Stimulated activated CD8-positive, alpha-beta memory T cell treated with anti-CD3 and anti-CD28 coated beads, Interleukin-4, amount 100 ng/mL, for 1 hour (primary cell): Measurements from ENCODE around the gene MAGI1.

Source experiments
- DNase-seq, 2 donors: peaks; one replicate each; pipeline ENCODE4 v3.0.0-alpha.2; 2020; ENCODE audit warnings: low read depth in 2 of 2, low spot score in 1 of 2

MAGI1 gene

DNA sequence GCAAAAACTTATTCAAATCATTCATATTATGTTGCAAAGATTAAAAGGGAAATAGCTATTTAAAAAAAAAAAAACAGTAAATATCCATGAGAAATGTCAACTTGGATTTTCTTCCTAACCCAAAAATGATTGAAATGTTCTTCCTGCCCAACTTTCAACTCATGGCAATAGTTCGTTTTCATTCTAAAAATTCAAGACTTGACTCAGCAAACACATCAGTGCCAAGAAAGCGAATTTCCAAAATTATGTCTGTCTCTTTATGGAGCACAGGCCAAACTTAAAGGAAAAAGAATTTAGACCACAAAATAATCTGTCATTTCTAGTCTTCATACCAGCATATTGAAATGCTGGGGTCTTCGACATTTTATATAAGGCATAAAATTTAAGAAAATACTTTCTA is 63.7 kb downstream of the MAGI1 start:
- no peak for DNase-seq

DNA sequence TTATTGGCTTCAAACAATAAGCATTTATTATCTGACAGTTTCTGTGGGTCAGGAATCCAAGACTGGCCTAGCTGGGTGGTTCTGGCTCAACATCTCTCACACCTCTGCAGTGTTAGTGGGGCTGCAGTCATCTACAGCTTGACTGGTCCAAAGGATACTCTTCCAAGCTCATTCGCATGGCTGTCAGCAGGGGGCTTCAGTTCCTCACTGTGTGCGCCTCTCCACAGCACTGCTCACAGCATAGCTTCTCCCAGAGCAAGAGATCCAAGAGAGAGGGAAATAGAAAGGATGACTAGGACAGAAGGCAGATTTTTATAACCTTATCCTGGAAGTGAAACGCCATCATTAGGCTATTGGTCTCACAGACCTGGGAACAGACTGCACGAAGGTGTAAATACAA is 64.2 kb downstream of the MAGI1 start:
- DNase-seq: no peak

DNA sequence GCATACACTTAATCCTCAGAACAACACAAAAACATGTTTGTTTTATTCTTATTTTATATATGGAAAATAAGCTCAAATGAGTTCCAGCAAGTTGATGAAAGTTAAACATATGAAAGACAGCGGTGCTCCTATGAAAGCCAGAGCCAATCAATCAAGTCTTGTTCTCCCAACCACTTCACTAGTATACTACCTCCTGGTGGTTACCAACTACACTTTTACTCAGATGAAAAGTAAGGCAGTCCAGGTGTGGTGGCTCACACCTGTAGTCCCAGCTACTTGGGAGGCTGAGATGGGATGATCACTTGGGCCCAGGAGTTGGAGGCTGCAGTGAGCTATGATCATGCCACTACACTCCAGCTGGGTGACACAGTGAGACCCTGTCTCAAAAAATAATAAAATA is 66.0 kb downstream of the MAGI1 start:
- DNase-seq: no peak

DNA sequence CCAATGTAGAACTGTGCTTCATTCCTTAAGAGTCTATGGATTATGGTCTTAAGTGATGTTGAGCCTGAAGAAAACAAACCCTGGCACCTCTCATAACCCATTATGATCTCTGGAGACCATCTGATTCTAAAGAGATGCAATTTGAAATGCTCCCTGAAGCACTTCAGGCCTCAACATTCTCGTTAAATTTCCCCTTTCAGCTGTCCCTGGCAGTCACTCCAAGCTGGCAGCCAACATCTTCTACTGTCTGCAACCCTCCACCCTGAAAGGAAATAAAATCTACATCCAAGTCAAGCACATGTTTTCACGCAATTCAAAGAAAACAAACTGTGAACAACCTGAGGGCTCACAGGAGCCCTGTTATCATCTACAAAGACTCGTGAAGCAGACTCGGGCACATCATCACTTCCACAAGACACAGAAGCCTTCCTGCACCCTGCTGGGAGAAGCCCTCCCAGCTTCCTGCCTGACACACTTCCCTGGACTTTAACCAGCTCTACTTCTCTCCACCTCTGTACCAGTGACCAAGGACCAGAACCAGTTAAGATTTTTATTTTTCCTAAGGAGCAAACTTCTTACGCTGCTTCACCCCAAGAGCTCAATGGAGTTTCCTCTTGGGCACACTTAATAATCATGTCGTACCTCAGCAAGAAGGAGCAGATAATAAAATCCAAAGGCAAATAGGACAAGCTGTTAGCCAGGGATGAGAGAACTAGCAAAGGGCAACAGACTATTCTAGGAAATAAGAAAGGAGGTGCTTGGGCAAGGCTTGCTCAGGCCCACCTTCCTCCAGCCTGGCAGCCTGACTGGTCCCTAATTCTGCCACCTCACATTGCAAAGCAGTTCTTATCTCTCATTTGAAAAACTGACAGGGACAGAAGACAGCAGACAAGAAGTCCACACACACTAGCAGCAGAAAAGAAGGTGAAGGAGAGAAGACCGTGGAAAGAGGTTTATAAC is 67.1 kb downstream of the MAGI1 start:
- DNase-seq: no peak

DNA sequence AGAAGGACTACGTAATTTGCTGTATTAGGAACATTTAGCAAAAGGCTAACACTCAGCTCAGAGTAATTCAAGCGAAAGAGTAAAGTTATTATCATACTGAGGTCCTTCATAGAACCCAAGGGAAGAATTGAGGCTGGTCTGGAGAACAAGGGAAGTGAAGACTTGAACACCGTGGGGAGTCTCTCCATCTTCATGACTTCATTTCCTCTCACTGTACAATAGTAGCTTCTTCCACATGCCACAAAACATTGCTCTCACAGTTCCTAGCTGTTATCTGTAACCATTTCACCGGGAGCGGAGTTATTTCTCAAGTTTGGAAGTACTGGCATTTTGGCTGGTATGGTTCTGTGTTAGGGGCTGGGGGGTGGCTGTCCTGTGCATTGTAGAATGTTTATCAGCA is 69.7 kb downstream of the MAGI1 start:
- no peak for DNase-seq

DNA sequence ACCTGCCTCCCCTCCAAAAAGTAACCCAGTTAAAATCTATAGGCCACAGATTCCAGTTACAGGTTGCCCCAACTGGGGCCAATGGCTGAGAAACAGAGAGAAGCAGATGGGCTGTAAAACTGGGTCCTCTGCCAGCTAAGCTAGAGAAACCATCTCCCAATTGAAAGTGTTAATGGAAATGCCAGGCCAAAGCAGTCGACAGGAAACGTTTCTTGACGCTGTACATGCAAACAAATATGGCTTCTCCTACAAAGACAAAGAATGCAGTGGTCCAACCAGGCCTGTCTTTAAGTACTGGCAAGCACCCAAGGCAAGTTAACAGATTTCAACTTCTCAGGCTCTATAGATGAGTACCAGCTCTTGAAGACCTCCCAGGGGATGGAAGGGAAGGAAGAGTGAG is 71.3 kb downstream of the MAGI1 start:
- DNase-seq: no peak

DNA sequence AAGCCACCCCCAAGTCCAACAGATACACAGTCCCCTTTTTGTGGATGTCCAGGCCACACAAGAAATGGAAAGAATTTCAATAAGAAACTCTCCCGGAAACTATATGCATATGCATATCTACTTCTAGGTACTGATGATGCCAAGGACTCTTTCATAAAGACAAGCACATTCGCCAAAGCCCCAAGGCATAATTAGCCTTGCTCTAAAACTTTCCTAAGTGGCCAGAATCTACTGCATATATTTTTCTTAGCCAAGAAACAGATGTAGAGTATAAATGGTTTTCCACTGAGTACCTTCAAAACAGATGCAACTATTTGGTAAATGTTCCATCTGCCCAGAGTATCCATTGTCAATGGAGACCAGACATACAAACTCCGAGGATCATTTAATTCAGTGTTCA is 73.9 kb downstream of the MAGI1 start:
- DNase-seq: no peak

DNA sequence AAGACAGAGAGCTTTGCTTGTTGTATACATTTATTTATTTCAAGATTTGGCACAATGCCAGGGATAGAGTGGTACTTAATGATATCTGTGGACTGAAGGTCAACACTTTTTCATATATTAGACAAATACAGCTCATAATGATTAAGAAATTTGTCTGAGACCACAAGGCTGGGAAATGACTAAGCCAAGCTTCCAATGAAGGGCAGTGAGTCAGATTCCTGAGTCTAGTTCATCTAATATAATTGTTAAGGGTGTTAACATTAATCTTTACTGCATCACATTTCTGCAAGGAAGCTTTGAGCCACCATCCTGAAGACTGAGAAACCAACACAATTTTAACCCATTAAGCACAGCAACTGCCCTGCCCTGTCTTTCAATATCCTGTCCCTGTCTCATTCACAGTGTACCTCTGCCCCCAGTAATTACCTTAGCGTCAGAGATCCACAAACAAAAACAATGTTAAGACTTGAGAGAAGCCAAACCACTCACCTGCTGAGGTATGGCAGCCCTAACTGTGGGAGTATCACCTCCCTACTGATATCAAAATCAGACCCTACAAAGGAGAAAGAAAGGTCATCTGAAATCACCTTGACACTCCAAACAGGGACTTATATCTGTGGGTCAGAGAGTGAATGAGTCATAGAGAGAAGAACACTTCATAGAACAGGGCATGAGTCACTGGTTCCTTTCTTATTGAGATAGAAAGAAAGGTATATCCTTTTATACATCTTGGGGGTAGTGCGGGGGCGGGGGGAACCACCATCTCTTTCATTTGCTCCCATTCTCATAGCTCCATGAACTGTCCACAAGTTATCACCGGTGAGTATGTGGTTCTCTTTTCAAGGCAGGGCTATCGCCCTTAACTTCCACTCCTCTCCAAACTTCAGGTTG is 74.7 kb downstream of the MAGI1 start:
- no peak for DNase-seq

DNA sequence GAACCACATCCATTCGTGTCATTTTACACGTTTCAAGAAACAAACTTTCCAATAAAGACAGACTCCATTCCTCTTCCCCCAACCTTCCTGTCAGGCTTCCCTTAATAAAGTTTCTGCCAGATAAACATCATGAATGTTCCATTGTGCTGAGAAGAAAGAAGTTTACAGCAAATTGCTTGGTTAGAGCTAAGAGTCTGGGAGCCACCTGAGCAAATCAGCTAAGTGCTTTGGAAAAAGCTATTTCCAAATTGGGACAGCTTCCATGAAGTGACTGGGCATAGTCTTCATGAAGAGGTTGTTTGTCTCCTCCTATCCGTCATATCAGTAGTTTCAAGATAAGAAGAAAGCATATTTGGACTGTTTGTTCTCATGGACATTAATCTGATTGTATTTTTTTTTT is 77.0 kb downstream of the MAGI1 start:
- no peak for DNase-seq

DNA sequence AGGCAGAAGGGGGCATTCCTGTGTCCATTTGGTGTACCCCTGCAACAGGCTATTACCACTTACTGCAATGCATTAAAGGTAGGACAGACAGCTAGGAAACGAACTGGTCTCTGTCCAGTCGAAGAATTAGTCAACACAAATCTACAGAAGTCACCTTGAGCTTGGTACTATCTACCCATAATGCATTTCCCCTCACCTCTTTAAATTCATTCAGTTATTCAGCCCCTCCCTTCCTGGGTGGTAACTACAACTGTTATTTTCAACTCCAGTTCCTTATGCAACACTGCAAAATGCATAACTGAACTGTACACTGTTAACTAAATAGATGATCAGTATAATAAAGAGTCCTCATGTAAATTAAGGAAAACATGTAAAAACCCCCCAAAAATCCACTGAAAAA is 77.6 kb downstream of the MAGI1 start:
- DNase-seq: no peak

DNA sequence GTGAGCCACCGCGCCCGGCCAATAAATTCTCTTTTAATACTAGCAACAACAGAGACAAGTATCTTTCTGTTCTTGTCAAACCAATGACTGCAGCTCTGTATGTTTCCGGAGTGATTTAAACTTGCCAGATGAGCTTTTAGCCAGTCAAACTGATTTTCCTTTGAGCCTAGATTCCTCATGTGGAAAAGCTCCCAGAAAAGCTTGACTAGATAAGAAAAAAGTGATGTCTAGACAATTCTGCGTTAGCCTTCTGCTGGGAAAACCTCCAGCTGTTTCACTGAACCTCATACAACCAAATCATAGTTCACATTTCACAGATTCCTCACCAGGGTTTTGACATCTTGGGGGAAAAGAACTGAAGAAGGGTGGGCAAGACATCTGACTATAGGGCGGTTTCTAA is 78.6 kb downstream of the MAGI1 start:
- no peak for DNase-seq

DNA sequence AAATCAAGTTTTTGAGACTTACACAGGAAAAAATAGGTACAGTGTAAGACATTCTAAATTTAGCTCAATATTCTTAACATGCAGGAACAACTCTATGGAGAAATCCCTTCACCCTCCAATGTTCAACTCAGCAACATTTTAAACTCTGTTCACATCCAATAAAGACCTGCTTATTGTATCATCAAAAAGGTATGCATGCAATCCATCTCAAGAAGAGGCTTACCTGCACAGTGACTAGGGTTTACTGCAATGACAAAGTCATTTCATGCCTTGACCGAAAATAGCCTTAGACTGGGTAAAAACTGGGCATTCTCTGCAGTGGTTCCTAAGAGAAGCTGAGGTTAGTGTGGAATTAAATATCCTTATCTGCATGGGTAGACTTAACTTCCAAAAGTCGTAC is 80.5 kb downstream of the MAGI1 start:
- no peak for DNase-seq

DNA sequence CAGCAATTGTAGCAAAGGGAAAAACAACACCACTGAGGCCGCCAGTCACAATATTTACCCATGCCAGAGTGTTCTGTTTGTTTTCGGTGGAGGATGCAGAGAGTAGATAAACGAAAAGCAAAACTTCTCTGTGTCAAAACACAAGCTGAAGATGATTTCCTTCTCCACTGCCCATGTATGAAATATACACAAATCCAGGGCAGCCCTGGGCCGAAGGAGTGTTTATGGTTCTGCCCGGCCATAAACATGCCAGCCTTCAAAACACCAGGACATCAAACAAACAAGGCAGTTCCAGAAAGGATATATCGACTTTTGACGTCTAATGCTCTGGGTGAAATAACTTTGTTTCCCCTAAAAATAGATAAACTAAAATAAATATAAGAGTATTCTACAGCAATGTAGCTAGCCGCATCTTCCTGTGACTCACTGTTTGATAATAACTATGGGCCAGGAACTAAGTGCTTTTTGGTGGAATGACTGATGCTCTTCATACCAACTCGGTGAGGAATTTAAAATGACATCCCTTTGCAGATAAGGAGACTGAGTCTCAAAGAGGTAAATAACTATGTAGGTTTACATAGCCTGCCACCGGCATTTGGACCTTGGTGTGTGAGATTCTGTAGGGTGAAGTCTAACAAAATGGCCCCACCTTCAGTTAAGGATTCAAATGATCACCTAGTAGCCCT is 82.8 kb downstream of the MAGI1 start:
- no peak for DNase-seq

DNA sequence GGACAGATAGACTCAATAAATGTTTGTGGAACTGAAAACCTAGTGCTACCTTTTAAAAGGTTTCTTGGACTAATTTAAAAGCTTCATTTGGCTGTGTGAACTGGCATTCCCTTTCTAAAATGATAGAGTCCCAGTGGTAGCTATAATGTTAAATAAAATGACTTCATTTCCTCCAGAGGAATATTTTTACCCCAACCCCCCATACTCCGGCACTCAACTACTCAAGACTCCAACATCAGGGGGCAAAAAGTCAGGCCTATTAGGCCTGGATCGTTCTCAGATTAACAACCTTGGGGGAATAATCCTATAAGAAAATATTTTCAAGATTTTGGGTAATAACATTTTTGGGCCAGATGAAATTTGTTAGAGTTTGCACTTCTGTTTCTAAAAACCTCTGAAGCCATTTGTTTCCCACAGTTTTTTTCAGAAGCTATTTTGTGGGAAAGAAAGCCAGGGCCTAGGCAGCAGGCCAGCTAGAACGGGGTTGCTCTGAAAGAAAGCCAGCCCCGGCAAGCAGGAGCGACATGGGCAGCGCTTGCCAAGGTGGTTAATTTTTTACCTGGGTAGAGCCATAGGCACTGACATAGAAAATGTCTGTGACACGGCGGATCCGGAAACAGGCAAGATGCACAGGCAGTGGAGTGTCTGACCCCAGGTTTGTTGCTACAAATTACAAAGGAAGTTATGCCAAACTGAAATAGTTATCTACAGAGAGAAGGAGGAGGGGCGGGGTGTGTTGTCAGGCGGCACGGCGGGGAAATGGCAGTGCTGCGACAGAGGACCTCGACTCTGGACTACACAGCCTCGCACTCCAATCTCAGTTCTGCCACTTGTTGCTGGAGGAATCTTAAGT is 84.6 kb downstream of the MAGI1 start:
- DNase-seq: no peak

DNA sequence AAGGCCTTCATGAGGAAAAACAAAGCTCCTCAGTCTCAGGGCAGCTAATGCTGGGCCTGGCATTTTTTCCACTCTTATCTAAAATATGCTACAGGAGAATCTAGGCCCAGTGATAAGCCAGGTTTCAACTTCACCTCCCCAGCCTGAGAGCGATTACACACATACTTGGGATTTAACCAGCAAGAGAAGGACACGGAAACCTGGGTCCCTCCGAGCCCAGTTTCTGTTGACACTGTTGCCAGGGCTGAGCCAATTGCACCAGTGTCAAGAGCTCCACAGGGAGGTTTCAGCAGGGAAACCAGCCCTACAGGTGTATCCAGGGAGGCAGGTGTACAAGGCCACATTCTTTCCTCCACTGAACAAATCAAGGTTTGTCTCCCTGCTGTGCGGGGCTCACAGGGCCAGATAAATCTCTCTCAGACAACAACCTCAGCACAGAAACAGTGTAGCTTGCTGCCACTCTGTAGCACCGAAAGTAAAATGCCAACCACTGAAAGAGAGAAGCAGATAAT is 85.4 kb downstream of the MAGI1 start:
- no peak for DNase-seq

DNA sequence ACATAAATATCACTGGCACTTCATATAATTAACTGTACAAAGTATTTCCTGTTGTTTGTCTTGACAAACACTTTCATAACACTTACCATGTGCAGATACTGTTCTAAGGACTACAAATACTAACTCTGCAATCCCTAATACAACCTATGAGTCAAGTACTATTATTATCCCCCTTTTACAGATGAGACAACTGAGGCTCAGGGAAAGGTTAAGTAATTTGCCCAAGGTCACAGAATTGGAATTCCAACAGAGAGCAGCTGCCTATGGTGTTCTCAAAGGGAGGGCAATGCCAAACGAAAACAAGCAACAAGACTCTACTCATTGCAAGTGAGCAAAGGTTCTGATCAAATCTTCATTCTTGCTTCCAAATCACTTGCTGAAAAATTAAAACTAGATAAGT is 85.9 kb downstream of the MAGI1 start:
- DNase-seq: no peak

DNA sequence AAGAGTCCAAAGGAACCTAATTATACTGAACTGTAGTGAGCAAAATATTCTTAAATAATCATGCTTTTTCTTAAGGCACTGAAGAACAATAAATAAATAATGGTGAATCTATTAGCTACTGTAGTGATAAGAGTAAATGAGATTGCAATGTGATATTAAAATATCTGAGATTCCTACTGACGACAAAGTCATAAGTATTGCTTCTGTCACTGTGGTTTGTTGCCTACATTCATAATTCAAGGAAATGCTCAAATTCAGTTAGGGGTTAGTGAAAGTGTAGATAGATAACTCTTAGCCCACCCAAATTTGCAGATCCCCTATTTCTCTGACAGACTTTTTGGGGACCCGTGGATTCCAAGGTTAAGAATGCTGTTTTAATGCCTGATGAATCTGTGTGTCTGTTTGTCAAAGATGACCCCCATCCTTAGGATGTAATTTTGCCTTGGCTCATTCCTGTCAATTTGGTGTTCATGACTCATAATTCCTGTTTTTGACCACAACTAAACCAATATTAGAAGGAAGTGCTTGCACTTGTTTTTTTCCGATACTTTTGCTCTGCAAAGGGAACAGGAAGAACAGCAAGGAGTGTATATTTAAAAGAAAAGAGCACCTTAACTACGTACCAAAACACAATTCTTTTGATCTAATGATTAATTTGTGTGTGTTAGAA is 86.7 kb downstream of the MAGI1 start:
- DNase-seq: no peak

DNA sequence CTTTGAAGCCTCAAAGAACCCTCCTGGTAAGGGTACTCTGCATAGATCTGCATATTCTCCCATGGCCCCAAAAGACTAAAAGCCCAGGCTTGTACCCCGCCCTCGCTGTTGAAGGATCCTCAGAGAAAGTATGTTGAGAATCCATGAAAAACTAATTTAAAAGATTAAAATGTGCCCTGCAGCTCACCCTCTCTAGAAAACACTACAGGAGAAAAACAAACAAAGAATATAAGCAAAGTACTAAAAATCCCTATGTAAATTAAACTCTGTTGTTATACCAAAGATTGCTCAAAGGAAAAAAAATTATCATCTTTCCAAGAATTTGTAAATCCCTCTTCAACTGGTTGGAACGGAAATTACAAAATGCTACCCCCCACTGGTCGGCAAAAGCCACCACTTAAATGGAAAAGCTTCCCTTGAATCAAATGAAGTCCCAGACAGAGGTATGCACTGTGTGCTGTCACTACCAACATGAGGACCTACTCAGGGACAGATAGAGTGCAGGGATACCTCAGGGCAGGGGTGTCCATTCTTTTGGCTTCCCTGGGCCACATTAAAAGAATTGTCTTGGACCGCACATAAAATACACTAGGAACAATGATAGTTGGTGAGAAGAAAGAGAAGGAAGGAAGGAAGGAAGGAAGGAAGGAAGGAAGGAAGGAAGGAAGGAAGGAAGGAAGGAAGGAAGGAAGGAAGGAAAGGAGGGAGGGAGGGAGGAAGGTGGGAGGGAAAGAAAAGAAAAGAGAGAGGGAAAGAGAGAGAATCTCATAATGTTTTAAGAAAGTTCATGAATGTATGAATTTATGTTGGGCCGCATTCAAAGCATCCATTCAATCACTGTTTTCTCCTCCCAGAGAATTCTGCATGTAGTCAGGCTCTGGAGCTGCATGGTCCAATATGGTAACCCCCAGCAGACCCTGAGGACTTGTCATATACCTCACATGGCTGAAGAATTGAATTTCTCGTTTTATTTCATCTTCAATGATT is 88.1 kb downstream of the MAGI1 start:
- no peak for DNase-seq
